ENCODE results near the gene MEN1.
"Not testable (repeated sequence)": the region's sequence is repeated elsewhere in the genome, so short reads cannot be mapped to it uniquely, and the experiment has no call there.

The MEN1 gene

GRCh38 chr11:64846998-64847666 lies 36.8 kb upstream of the MEN1 start:
- peak in 55 of 56 donors; percentile 13 to 90 (median 76) for DNase-seq

GRCh38 chr11:64845776-64846129 lies 35.4 kb upstream of the MEN1 start:
- DNase-seq: not testable (repeated sequence)

DNA sequence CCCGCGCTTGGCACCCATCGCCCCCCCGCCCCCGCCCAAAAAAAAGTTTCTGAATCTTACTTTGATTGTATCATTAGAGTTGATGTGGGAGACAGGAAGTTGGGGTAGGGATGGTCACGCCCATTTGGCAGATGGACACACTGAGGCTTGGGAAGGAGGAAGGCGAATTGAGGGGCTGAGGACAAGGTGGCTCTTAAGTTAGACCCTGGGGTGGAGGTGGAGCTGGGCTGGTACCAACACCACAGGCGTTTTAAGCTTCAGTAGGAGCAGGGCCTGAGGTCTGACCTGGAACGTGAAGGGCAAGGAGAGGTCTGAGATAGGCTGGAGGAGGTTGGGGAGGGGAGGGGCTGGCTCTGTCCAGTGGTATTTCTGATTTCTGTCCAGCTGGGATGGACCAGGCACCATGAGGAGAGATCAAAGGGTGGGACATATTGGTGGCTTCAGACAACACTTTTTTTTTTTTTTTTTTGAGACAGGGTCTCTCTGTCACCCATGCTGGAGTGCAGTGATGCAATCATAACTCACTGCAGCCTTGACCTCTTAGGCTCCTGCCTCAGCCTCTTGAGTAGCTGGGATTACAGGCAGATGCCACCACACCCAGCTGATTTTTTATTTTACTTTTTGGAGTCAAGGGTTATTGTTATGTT lies 34.9 kb upstream of the MEN1 start:
- DNase-seq: no peak

- DNase-seq: peak in 10 of 56 donors; percentile 9 to 54 (median 22)
Observed at GRCh38 chr11:64844330-64845128, 34.2 kb upstream of the MEN1 start, which contains the start of gene CDC42BPG. Gene CDC42BPG, minus strand, starts transcription at chr11:64844653. Its CDS starts 84 bp downstream, at chr11:64844569.

DNA sequence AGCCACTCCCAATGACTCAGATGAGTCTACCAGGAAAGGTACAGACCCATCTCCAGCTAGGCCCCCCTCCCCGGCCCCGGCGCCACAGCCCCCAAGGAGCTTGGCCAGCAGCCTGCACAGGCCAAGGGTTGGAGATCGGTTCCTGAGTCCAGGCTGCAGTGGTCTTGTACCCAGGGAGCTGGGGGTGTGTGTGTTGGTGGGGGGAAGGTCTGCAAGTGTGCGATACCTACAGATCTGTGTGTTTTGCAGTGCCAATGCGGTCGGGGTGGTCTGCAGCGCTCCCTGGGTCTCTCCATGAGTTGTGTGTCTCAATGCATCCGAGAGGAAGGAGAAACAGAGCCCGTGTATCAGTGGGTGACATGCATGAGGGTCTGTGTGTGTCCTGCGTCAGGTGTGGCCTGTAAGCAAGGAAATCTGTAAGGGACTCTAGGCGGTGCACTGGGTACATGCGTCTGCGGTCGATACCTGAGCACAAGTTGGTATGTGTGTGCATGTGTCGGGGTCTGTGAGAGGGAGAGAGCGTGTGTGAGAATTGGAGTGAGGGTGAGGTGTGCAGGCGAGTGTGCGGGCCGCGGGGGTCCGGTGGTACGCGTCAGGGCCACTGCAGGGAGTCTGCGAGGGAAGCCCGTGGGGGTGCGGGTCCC lies 33.5 kb upstream of the MEN1 start:
- DNase-seq: no peak

GRCh38 chr11:64842851-64843685 lies 32.7 kb upstream of the MEN1 start:
- no peak for DNase-seq

DNA sequence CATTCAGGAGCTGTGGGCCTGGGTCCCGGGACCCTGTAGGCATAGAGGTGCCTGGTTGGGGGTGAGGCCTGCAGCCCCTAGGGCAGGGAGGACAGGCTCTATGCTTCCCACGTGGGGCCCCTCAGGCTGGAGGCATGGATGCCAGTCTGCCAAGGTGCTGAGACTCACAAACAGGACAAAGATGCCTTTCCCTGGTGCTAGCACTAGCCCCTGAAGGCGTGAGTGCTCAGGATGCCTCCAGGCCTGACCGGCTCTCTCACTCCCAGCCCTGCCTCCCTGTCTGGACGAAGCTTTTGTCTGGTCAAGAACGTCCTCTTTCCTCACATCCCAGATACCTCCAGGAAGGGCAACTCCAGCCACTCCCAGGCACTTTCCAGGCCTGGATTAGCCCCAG lies 32.0 kb upstream of the MEN1 start:
- DNase-seq: no peak

DNA sequence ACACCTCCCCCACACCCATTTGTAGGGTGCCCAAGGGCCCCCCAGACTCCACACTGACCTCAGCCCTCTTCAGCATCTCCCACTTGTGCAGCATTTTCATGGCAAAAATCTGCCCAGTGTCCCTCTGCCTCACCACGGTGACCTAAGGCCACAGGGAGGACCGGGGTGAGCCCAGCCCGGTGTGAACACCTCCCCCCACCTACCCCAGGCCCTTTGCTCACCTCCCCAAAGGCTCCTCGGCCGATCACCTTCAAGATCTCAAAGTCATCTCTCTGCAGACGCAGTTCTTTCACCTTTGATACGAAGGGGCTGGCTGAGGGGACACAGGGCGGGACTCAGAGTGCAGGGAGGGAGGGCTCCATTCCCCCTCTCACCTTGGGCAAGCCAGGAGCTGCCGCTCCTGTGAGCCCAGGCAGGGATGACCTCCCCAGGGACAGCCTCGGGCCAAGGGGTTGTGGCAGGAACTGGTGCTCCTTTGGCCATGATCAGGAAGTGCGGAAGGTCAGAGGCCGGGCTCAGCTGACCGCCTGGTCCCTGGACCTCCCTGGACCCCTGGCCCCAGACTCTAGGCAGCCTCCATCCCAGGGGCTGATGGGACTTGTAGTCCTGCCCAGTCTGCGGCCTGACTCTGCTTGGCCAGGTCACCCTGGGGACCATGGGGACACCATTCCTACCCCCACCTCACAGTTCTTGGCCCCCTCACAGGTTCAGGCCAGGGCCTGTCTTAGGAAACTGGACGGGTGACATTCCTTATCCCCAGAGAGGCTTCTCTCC lies 31.4 kb upstream of the MEN1 start:
- DNase-seq: no peak

DNA sequence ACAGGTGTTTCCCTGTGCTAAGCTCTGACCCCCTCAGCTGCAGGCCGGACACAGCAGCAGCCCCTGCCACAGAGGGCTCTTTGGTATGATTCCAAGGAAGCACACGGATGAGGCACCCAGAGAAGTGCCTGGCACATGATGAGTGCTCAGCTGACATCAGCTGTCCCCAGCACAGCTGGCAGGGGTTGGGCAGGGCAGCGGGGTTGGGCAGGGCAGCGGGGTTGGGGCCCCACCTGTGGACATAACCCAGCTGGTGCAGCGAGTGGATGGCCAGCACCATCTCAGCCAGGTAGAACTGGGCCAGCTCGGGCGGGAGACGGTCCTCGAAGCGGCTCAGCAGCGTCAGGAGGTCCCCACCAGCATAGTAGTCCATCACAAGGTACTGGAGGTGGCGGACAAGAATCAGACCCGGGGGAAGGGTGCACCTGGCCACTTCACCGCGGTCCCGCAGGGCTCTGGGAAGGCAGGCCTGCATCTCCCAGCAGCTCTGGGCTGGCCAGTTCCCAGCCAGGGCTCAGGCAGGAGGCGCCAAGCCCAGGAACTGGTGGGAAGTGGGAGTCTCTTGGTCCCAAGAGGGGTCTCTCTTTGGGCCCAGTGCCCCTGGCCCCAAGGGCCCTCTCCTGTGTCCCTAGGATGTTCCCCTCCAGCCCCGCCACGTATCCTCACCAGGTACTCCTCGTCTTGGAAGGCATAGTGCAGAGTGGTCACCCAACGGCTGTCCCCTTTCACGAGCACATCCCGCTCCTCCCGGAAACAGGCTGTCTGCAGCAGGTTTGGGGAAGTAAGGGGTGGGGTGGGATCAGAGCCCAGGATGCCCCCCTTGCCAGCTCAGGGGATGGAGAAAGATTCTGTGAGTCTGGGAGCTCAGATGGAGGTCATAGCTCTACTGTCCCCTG lies 29.8 kb upstream of the MEN1 start:
- DNase-seq: no peak

DNA sequence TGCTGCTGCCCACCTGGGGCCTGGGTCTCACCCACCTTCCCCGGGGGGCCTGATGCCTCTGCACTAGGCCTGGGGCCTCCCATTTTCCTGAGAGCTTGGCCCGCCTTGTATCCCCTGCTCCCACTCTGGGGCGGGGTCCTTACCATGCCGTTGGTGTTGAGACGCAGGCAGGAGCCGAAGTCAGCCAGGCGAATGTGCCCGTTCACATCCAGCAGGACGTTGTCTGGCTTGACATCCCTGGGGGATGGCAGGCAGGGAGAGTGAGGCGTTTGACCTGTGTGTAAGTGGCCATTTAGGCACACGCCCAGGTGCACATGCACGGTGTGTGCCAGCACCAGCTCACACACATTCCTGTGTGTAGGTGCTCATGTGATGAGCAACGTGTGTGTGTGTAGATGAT lies 29.0 kb upstream of the MEN1 start:
- no peak for DNase-seq

GRCh38 chr11:64838600-64839334 lies 28.4 kb upstream of the MEN1 start:
- DNase-seq: no peak

- DNase-seq: no peak
Observed at GRCh38 chr11:64837887-64838351, 27.6 kb upstream of the MEN1 start.

GRCh38 chr11:64836448-64837072 lies 26.2 kb upstream of the MEN1 start:
- no peak for DNase-seq

- DNase-seq: no peak
Observed at GRCh38 chr11:64835616-64836447, 25.5 kb upstream of the MEN1 start.

DNA sequence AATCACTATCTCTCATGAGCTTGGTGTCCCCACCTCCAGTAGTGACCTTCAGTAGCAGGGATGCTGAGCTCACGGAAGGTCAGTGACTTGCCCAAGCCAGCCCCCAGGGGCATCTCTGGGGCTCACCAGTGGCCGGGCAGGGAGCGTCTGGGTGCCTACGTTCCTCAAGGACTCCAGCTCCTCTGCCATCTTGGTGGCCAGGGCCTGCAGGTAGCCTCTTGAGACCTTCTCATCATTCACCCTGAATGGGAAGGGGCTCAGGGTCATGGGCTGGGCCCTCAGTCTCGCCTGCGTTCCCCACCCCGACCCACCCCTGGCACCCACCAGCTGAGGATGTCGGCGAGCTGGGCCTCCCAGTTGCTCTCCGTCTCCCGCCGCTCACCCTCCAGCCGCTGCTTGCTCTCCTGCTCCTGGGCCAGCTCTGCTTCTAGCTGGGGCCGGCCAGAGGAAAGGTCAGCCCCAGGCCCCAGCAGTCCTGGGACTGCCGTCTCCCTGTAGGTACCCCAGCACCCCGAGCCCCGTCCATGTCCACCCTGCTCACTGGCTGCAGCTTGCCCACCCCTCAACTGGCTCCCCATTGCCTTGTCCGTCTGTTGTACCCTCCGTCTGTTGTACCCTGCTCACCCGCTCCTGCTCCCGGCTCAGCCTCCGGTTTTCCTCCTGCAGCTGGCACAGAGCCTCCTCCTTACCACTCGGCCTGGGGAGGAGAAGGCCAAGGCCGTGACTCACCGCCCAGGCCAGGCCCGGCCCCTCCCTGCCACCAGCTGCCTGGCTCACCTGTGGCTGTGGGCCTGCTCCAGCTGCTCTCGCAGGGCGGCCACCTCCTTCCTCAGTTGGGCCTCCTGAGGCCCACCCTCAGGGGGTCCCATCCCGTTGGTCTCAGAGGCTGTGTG lies 24.6 kb upstream of the MEN1 start:
- DNase-seq: no peak

Measured in amygdala (tissue), 56 donors.